LoVo (cell line): ENCODE results near the gene CALML4.
"Not testable (repeated sequence)": the region's sequence is repeated elsewhere in the genome, so short reads cannot be mapped to it uniquely, and the experiment has no call there.

ENCODE experiments used
- DNase-seq: peaks from one replicate; pipeline ENCODE4 v3.0.0-alpha.2; 2016; ENCODE audit warnings: low spot score

CALML4 gene

GRCh38 chr15:68204776-68205557, at the start of gene CALML4:
Gene CALML4 (minus strand): TSS chr15:68205332. CDS start chr15:68205247, 85 bp downstream.
- DNase-seq, result peak; percentile 95

GRCh38 chr15:68252925-68253534, 47.9 kb upstream of the CALML4 start:
- DNase-seq, result peak; percentile 84

- DNase-seq, result no peak
These were observed 44.1 kb upstream of the CALML4 start for GRCh38 chr15:68249058-68249713.

GRCh38 chr15:68244235-68244634, 39.1 kb upstream of the CALML4 start:
- no peak for DNase-seq

- DNase-seq, result no peak
These were observed 36.2 kb upstream of the CALML4 start for GRCh38 chr15:68241088-68241935.

GRCh38 chr15:68239025-68239424, 33.9 kb upstream of the CALML4 start:
- DNase-seq, result no peak

GRCh38 chr15:68235022-68235421, 29.9 kb upstream of the CALML4 start:
- DNase-seq, result no peak

- DNase-seq, result not testable (repeated sequence)
These were observed 29.4 kb upstream of the CALML4 start for GRCh38 chr15:68234520-68234919.

- DNase-seq, result no peak
These were observed 28.9 kb upstream of the CALML4 start for GRCh38 chr15:68234060-68234459.

GRCh38 chr15:68232937-68233336, 27.8 kb upstream of the CALML4 start:
- no peak for DNase-seq

- no peak for DNase-seq
These were observed 27.3 kb upstream of the CALML4 start for GRCh38 chr15:68232449-68232848.

GRCh38 chr15:68231102-68231818, 26.1 kb upstream of the CALML4 start:
- DNase-seq, result no peak

- DNase-seq, result no peak
These were observed 25.3 kb upstream of the CALML4 start for GRCh38 chr15:68230157-68231100.

GRCh38 chr15:68229386-68230156, 24.4 kb upstream of the CALML4 start, which contains the start of gene CLN6:
Gene CLN6 (minus strand): TSS chr15:68229728. CDS start chr15:68229584, 144 bp downstream.
- peak; percentile 87 for DNase-seq

GRCh38 chr15:68228971-68229385, 23.8 kb upstream of the CALML4 start:
- DNase-seq, result no peak

GRCh38 chr15:68228143-68228970, 23.2 kb upstream of the CALML4 start:
- no peak for DNase-seq

- no peak for DNase-seq
These were observed 22.6 kb upstream of the CALML4 start for GRCh38 chr15:68227643-68228142.

- DNase-seq, result not testable (repeated sequence)
These were observed 20.3 kb upstream of the CALML4 start for GRCh38 chr15:68225442-68225841.
